Measurements from ENCODE around the gene ERN1. TPM values are rescaled to one million over a fixed set of nuclear protein-coding genes. Genes with fewer than 3 reads are reported as not detected.
A peak's percentile ranks its signal among the peaks of the same experiment; 100 is the strongest.

Gene ERN1
- total and polyA plus RNA-seq, 7 donors = 1.2 to 9.4 (median 7.4) TPM

GRCh38 chr17:63998721-63999679 lies 130.9 kb downstream of the ERN1 start:
- Histone ChIP-seq H3K4me1 (peaks cover 0 to 17% (median 16%) of the 10 kb centered on the region in 4 donors), H3K27ac (peak overlapping the region in 1 of 4 donors; percentile 25), H3K27me3 (peaks cover 14 to 40% (median 32%) of the 10 kb centered on the region in 3 donors), H3K36me3 (no peaks in the 10 kb centered on the region), H3K9me3 (no peaks in the 10 kb centered on the region), H3K4me3 (peak overlapping the region; percentile 32 to 56 (median 50))
- 15 to 17% methylated on average over 33 of the region's 33 CpGs for WGBS, 2 donors
- no peak for TF ChIP-seq EP300 (IDR thresholded peaks at IDR 0.05)
- no peak for TF ChIP-seq CTCF (IDR thresholded peaks at IDR 0.05)
- TF ChIP-seq POLR2AphosphoS5 (IDR thresholded peaks at IDR 0.05) = no peak
- TF ChIP-seq POLR2A (IDR thresholded peaks at IDR 0.05) = no peak
- intact Hi-C loops (cut with DNase I) = no loop called here
- peak; percentile 62 for DNase-seq

- peak within 1 kb of the TSS in 2 of 4 donors; percentile 25 to 49 for H3K27ac ChIP-seq
- peak; percentile 77 for DNase-seq
- peak within 1 kb of the TSS; percentile 32 to 56 (median 50) for H3K4me3 ChIP-seq
- peaks cover 14 to 40% (median 32%) of the 10 kb centered on the region in 3 donors for H3K27me3 ChIP-seq
- peaks cover 0 to 17% (median 16%) of the 10 kb centered on the region in 4 donors for H3K4me1 ChIP-seq
- H3K9me3 ChIP-seq = no peaks in the 10 kb centered on the region
- WGBS, 2 donors = 2% methylated on average over 43 of the region's 43 CpGs
- TF ChIP-seq CTCF (IDR thresholded peaks at IDR 0.05) (no peak), POLR2A (IDR thresholded peaks at IDR 0.05) (no peak), EP300 (IDR thresholded peaks at IDR 0.05) (no peak), POLR2AphosphoS5 (IDR thresholded peaks at IDR 0.05) (no peak)
- intact Hi-C loops (cut with DNase I) = no loop called here
- no peaks in the 10 kb centered on the region for H3K36me3 ChIP-seq
Measured at GRCh38 chr17:63998050-63998720, 131.8 kb downstream of the ERN1 start, which contains the start of gene PRR29. Gene PRR29 (plus strand): TSS chr17:63998351. CDS start chr17:63998365, 14 bp downstream.

GRCh38 chr17:63997341-63998048 lies 132.4 kb downstream of the ERN1 start:
- DNase-seq = peak; percentile 60
- Histone ChIP-seq H3K27me3 (peaks cover 14 to 44% (median 32%) of the 10 kb centered on the region in 3 donors), H3K4me3 (peak overlapping the region in 3 of 4 donors; percentile 46 to 56 (median 55)), H3K4me1 (peaks cover 0 to 17% (median 16%) of the 10 kb centered on the region in 4 donors), H3K9me3 (no peaks in the 10 kb centered on the region), H3K27ac (peak overlapping the region in 2 of 4 donors; percentile 25 to 49), H3K36me3 (no peaks in the 10 kb centered on the region)
- WGBS, 2 donors = 18 to 25% methylated on average over 19 of the region's 19 CpGs
- intact Hi-C loops (cut with DNase I) = no loop called here
- no peak for TF ChIP-seq EP300 (IDR thresholded peaks at IDR 0.05)
- TF ChIP-seq POLR2A (IDR thresholded peaks at IDR 0.05) = no peak
- TF ChIP-seq POLR2AphosphoS5 (IDR thresholded peaks at IDR 0.05) = no peak
- TF ChIP-seq CTCF (IDR thresholded peaks at IDR 0.05) = no peak

GRCh38 chr17:63996430-63997182 lies 133.3 kb downstream of the ERN1 start:
- no peaks in the 10 kb centered on the region for H3K9me3 ChIP-seq
- no peak overlapping the region for H3K27ac ChIP-seq
- 94 to 95% methylated on average over 11 of the region's 11 CpGs for WGBS, 2 donors
- H3K27me3 ChIP-seq = peaks cover 14 to 53% (median 32%) of the 10 kb centered on the region in 3 donors
- peak; percentile 43 for DNase-seq
- TF ChIP-seq EP300 (IDR thresholded peaks at IDR 0.05) (no peak), POLR2AphosphoS5 (IDR thresholded peaks at IDR 0.05) (no peak), CTCF (IDR thresholded peaks at IDR 0.05) (no peak), POLR2A (IDR thresholded peaks at IDR 0.05) (no peak)
- no peaks in the 10 kb centered on the region for H3K36me3 ChIP-seq
- H3K4me1 ChIP-seq = peaks cover 0 to 17% (median 16%) of the 10 kb centered on the region in 4 donors
- no peak overlapping the region for H3K4me3 ChIP-seq
- intact Hi-C loops (cut with DNase I) = no loop called here
